GM18520 (cell line): ENCODE measurements around the gene GPR15LG.
A peak's percentile ranks its signal among the peaks of the same experiment; 100 is the strongest.
"Not testable (repeated sequence)": the region's sequence is repeated elsewhere in the genome, so short reads cannot be mapped to it uniquely, and the experiment has no call there.

ENCODE experiments used
- ATAC-seq: cut with Tn5 transposase; IDR thresholded peaks from one replicate; pipeline ENCODE4 v1.9.1; 2021; ENCODE audit not compliant: unreplicated experiment

GPR15LG gene

GRCh38 chr10:84173501-84173929 lies at the start of gene GPR15LG:
Gene GPR15LG, plus strand, starts transcription at chr10:84173801. Its CDS starts 51 bp downstream, at chr10:84173852.
- no peak for ATAC-seq

- ATAC-seq: not testable (repeated sequence)
These were observed 47.5 kb upstream of the GPR15LG start for GRCh38 chr10:84125910-84126784.

GRCh38 chr10:84126785-84127167 lies 46.8 kb upstream of the GPR15LG start:
- ATAC-seq: no peak

DNA sequence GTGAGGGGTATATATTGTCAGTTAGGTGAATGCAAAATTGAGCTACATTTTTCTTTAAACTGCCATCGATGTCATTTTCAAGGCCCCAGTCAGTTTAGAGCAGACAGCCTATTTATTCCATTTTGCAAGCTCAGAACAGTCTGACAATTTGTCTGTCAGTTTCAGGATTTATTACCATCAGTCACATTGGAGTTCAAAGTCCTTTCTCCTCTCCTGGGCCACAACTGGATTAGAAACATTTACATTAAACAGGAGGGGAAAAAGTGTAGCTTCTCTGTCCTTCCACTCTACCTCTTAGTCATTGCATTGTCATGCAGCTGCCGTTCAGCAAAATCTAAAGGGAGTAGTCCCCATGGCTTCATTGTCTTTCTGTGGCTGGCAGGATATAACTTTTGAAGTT lies 37.8 kb upstream of the GPR15LG start:
- no peak for ATAC-seq

- ATAC-seq: no peak
These were observed 35.8 kb upstream of the GPR15LG start for GRCh38 chr10:84137811-84138210.

- ATAC-seq: no peak
These were observed 35.0 kb upstream of the GPR15LG start for GRCh38 chr10:84138478-84139125.

- peak; percentile 96 for ATAC-seq
These were observed 34.2 kb upstream of the GPR15LG start, which contains the start of gene GHITM for GRCh38 chr10:84139126-84140035. Gene GHITM, plus strand, starts transcription at chr10:84139509. Its CDS starts 1,992 bp downstream, at chr10:84141501.

DNA sequence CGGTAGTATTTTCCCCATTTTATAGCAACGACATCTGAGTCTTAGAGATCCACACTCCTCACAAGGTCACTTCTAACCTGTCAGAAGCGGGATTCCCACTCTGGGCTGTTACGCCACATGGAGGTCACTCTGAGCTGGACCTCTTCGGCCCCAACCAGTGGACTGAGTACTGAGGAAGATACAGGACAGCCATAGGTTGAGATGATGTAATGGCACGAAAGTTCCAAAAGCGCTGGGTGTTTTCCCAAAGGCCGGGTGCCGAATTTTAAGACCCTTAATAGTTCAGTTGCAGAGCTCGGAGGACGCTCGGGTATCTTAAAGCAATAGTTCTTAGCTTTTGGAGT lies 33.6 kb upstream of the GPR15LG start:
- ATAC-seq: no peak

DNA sequence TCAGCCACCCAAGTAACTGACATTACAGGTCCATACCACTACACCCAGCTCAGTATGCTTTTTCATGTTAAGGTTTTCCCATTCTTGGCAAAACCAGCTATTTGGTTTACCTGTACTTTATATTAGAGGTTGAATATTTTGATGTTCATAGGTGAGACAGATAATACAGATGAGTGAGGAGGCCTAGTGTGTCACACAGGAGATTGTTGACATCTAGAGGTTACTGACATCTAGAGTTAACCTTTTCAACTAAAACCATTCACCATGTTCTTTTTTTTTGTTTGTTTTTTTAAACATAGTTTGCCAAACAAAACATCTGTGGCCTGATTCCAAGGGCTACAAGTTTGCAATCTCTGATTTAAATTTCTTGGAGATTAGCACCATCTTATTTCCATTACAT lies 26.3 kb upstream of the GPR15LG start:
- no peak for ATAC-seq

DNA sequence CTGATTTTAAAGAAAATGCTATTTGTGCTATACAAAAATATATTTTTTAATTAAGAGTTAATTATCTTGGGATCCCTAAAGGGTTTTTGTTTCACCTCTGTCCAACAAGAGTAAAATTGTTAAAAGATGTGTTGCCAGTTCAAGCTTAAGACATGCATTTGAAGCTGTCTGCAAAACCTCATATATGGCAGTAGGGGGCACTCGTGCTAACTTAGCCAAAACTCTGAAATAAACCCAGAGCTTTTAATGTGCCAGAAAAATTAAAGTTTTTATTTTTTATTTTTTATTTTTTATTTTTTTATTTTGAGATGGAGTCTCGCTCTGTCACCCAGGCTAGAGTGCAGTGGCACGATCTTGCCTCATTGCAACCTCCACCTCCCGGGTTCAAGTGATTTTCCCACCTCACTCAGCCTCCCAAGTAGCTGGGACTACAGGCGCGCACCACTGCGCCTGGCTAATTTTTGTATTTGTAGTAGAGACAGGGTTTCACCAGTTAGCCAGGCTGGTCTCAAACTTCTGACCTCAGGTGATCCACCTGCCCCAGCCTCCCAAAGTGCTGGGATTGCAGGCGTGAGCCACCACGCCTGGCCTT lies 25.5 kb upstream of the GPR15LG start:
- not testable (repeated sequence) for ATAC-seq

GRCh38 chr10:84149854-84150253 lies 23.7 kb upstream of the GPR15LG start:
- ATAC-seq: no peak

- no peak for ATAC-seq
These were observed 20.8 kb upstream of the GPR15LG start for GRCh38 chr10:84152769-84153168.

DNA sequence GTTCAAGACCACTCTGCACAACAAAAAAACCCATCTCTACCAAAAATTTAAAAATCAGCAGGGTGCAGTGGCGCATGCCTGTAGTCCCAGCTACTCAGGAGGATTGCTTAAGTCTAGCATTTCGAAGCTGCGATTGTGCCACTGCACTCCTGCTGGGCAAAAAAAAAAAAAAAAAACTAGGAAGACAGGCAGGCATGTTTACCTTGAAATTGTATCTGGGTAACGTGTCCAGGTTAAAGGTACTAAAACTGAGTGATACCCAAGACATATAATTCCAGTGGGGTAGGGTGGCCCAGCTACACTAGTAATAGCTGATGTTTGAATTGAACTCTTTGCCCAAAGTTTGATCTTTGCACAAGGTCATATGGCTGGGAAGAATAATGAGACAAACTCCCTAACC lies 18.1 kb upstream of the GPR15LG start:
- ATAC-seq: no peak

- ATAC-seq: no peak
These were observed 17.6 kb upstream of the GPR15LG start for GRCh38 chr10:84156009-84156408.

DNA sequence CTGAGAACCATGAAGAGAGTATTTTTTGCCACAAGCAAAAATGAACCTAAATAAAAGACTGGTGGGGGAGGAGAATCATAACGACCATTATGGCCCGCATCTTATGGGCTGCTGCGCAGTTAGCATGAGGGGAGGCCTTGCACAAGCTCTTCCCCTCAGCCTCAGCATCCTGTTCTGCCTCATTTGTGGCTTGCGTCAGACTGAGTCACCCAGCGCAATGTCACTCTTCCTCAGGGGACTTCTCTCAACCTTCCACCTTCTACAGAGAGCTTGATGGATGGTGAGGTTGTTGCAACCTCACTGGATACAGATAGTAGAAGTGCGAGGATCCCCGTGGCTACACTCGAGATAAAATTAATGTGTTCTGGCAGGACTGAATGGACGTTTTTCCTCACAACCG lies 16.8 kb upstream of the GPR15LG start:
- no peak for ATAC-seq

DNA sequence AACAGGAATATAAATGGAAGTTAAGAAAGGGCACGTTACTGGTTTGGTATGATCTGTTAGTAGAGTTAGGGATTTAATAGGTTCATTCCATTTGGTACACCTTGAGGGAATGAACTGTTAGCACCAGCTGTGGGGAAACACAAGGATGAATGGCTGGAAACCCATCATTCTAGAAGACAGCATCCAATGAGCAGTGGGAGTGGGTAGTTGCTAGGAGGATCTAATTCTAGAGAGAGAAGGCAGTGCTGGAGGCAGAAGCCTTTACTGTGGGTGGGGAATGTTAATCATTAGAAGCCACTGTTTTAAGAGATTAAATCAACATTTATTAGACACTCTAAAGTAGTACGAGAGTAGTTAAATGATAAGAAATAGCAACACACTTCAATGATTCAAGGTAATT lies 15.5 kb upstream of the GPR15LG start:
- no peak for ATAC-seq

DNA sequence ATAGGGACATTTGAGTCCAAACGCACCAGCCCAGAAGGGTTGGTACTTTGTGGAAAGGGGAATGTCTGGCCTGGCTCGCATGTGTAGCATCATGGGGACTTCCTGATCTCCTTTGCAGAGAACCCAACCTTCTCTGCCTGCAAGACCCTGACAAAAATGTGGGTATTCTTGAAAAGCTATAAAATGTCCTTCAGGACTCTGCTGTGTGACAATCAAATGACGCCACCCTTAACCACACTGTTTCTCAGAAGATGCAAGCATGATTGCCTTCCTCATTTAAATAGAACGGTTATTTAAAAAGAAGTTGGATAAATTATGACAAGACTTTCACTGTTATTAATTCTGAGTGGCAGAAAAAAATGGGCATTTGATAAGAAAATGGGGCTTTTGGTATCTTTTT lies 15.1 kb upstream of the GPR15LG start:
- no peak for ATAC-seq

- no peak for ATAC-seq
These were observed 14.4 kb upstream of the GPR15LG start for GRCh38 chr10:84159076-84159685.

DNA sequence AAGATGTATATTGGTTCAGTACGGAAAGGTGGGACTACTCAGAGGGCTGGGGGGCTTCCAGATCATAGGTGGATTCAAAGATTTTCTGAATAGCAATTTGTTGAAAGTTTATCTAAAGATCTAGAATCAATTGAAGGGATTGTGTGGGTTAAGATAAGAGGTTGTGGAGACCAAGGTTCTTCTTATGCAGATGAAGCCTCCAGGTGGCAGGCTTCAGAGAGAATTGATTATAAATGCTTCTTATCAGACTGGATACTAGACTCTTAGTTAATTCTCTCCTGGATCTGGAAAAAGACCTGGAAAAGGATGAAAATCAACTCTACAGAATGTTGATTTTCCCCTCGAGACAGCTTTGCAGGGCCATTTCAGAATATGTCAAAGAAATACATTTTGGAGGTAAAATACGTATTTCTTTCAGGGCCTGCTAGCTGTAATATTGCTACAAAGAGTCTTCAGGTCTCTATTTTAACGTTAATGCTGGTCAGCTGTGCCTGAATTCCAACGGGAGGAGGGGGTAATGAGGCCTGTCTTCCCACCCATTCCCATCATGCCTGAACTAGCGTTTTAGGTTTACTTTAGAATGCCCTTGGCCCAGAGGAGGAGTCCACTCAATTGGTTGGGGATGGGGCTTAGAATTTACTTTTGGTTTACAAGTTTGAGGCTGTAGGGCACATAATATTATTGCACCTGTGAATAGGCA lies 12.8 kb upstream of the GPR15LG start:
- ATAC-seq: no peak

GRCh38 chr10:84163996-84164395 lies 9.6 kb upstream of the GPR15LG start:
- no peak for ATAC-seq
